HG02571 (cell line): ENCODE measurements around the gene SPAG7.
A peak's percentile ranks its signal among the peaks of the same experiment; 100 is the strongest.

Experiments
- ATAC-seq: cut with Tn5 transposase; IDR thresholded peaks from one replicate; pipeline ENCODE4 v1.9.1; 2021; ENCODE audit warnings: mild to moderate bottlenecking, moderate library complexity; ENCODE audit not compliant: unreplicated experiment

Gene SPAG7

GRCh38 chr17:4978726-4979125 is 11.1 kb upstream of the SPAG7 start:
- no peak for ATAC-seq

- ATAC-seq, result no peak
Observed at GRCh38 chr17:4974115-4974670, 6.6 kb upstream of the SPAG7 start.

- ATAC-seq, result no peak
Observed at GRCh38 chr17:4973256-4974114, 5.9 kb upstream of the SPAG7 start.

- ATAC-seq, result no peak
Observed at GRCh38 chr17:4972752-4973151, 5.1 kb upstream of the SPAG7 start.

GRCh38 chr17:4972322-4972721 is 4.7 kb upstream of the SPAG7 start:
- ATAC-seq, result no peak

- ATAC-seq, result no peak
Observed at GRCh38 chr17:4971826-4972225, 4.2 kb upstream of the SPAG7 start.

- ATAC-seq, result no peak
Observed at GRCh38 chr17:4970273-4970672, 2.7 kb upstream of the SPAG7 start.

- ATAC-seq, result no peak
Observed at GRCh38 chr17:4969551-4970173, 2.0 kb upstream of the SPAG7 start.

- ATAC-seq, result no peak
Observed at GRCh38 chr17:4969047-4969550, 1.5 kb upstream of the SPAG7 start.

GRCh38 chr17:4968486-4969046 is 949 bp upstream of the SPAG7 start:
- ATAC-seq, result no peak

GRCh38 chr17:4966844-4967538 is 626 bp downstream of the SPAG7 start:
- ATAC-seq, result peak; percentile 83

- ATAC-seq, result no peak
Observed at GRCh38 chr17:4965311-4965986, 2.2 kb downstream of the SPAG7 start.

GRCh38 chr17:4960279-4960922 is 7.2 kb downstream of the SPAG7 start:
- no peak for ATAC-seq

GRCh38 chr17:4959261-4959965 is 8.2 kb downstream of the SPAG7 start:
- ATAC-seq, result no peak

GRCh38 chr17:4958102-4958501 is 9.5 kb downstream of the SPAG7 start:
- no peak for ATAC-seq

- no peak for ATAC-seq
Observed at GRCh38 chr17:4956493-4957061, 11.0 kb downstream of the SPAG7 start.

- no peak for ATAC-seq
Observed at GRCh38 chr17:4955091-4955490, 12.5 kb downstream of the SPAG7 start.

- no peak for ATAC-seq
Observed at GRCh38 chr17:4953451-4953961, 14.1 kb downstream of the SPAG7 start.

- ATAC-seq, result no peak
Observed at GRCh38 chr17:4951486-4951885, 16.1 kb downstream of the SPAG7 start.
